AG09309 (cell line): ENCODE measurements around the gene CPLANE2.
A peak's percentile ranks its signal among the peaks of the same experiment; 100 is the strongest.

Experiments used
- DNase-seq: peaks from one replicate; pipeline ENCODE4 v3.0.0-alpha.2; 2010; ENCODE audit warnings: low read depth
- H3K4me3 ChIP-seq: 2 replicates; pipeline ENCODE4 v1.5.1; 2011; ENCODE audit warnings: mild to moderate bottlenecking, low read depth, low read length, moderate library complexity; ENCODE audit not compliant: control insufficient read depth
- CTCF ChIP-seq: IDR thresholded peaks from 2 replicates; pipeline ENCODE4 v1.5.1; 2011; ENCODE audit warnings: mild to moderate bottlenecking, low read depth, low read length, inconsistent platforms; ENCODE audit not compliant: insufficient read depth, control insufficient read depth; ENCODE audit errors: missing control alignments

The CPLANE2 gene

GRCh38 chr1:16181887-16182719 lies 54.9 kb downstream of the CPLANE2 start:
- no peak overlapping the region for H3K4me3 ChIP-seq
- DNase-seq: peak; percentile 55
- no peak for TF ChIP-seq CTCF
